ENCODE measurements around the gene PRLR. TPM values are rescaled to one million over a fixed set of nuclear protein-coding genes. Genes with fewer than 3 reads are reported as not detected.

PRLR gene
- total and polyA plus RNA-seq, 9 of the 15 experiments (the other 6 are each of a cell fraction or from before 2014, with no cell fraction given), result 0.02 TPM; not detected in 8

DNA sequence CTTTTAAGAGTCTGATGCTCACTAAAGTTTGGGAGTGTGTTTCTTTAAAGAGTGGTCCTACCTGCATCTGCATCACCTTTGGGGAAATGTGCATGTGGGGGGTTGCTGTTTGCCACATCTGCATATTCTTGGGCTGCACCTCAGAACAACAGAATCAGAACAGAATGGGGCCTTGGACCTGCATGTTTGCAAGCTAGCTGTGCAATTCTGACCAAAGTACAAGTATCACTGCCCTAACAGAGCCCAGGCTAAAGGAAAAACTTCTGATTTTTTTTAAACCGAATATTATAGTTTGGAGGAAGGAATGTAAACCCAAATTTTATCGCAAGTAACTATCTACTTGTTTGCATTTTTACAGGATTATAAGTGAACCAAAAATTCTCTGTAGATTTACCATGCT lies 34.2 kb upstream of the PRLR start:
- ATAC-seq, result no peak
- Histone ChIP-seq H3K9ac (ENCODE audit: insufficient read depth in 1 of 2, low read depth in 2 of 2, low read length in 2 of 2) (no peak overlapping the region), H3K79me2 (ENCODE audit: control insufficient read depth, insufficient read depth, low read length) (no peaks in the 10 kb centered on the region), H3K9me1 (ENCODE audit: control insufficient read depth, insufficient read depth, low read length) (no peaks in the 10 kb centered on the region), H3K27ac (ENCODE audit: extremely low read depth, low read depth, low read length) (no peak overlapping the region), H4K20me1 (replicated peaks; ENCODE audit: control insufficient read depth, insufficient read depth, low read length) (no peaks in the 10 kb centered on the region), H3K9me3 (replicated peaks; ENCODE audit: control insufficient read depth, insufficient read depth, low read depth, low read length) (no peaks in the 10 kb centered on the region), H3K4me2 (ENCODE audit: insufficient read depth, low read length) (no peak overlapping the region), H3K27me3 (ENCODE audit: control insufficient read depth in 2 of 2, insufficient read depth in 2 of 2, low read length in 2 of 2) (no peaks in the 10 kb centered on the region), H2AFZ (ENCODE audit: low read depth, low read length) (no peak overlapping the region), H3K4me1 (replicated peaks in 1 of 2; ENCODE audit: control insufficient read depth in 2 of 2, insufficient read depth in 2 of 2, low read length in 2 of 2) (no peaks in the 10 kb centered on the region), H3K4me3 (no peak overlapping the region), H3K36me3 (ENCODE audit: control insufficient read depth, insufficient read depth, low read length) (no peaks in the 10 kb centered on the region)
- DNase-seq (ENCODE audit: extremely low read depth in 1 of 4, low spot score in 3 of 4), result no peak
- intact Hi-C loops (cut with micrococcal nuclease) (loop anchor here (1.0 kb wide), 1 partner anchor 20 kb away; no protein-coding TSS in a partner anchor), in situ Hi-C loops (cut with MboI) (no loop called here)
- BruUV-seq (replicated peaks), result no TSS peak
- ChIA-PET CTCF (ENCODE audit: low intra/inter-chr PET ratio) (no interaction called here), POLR2A (no interaction called here)
- FAIRE-seq, result no peak
- WGBS (ENCODE audit: insufficient coverage, low coverage, missing lambda C conversion rate), result 3% methylated on average over 2 of the region's 2 CpGs
- TF ChIP-seq ZNF311 (CRISPR knock-in tag; IDR thresholded peaks at IDR 0.05) (no peak), ARID1B (IDR thresholded peaks at IDR 0.05) (no peak)
- TF ChIP-seq, protein P1, sequence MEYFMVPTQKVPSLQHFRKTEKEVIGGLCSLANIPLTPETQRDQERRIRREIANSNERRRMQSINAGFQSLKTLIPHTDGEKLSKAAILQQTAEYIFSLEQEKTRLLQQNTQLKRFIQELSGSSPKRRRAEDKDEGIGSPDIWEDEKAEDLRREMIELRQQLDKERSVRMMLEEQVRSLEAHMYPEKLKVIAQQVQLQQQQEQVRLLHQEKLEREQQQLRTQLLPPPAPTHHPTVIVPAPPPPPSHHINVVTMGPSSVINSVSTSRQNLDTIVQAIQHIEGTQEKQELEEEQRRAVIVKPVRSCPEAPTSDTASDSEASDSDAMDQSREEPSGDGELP (CRISPR knock-in tag; IDR thresholded peaks at IDR 0.05; ENCODE audit: borderline replicate concordance), result no peak
- TF ChIP-seq, protein P2, sequence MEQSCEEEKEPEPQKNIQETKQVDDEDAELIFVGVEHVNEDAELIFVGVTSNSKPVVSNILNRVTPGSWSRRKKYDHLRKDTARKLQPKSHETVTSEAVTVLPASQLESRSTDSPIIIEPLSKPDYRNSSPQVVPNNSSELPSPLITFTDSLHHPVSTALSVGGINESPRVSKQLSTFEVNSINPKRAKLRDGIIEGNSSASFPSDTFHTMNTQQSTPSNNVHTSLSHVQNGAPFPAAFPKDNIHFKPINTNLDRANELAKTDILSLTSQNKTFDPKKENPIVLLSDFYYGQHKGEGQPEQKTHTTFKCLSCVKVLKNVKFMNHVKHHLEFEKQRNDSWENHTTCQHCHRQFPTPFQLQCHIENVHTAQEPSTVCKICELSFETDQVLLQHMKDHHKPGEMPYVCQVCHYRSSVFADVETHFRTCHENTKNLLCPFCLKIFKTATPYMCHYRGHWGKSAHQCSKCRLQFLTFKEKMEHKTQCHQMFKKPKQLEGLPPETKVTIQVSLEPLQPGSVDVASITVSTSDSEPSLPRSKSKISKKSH (CRISPR knock-in tag; IDR thresholded peaks at IDR 0.05), result no peak
- TF ChIP-seq, protein P3, sequence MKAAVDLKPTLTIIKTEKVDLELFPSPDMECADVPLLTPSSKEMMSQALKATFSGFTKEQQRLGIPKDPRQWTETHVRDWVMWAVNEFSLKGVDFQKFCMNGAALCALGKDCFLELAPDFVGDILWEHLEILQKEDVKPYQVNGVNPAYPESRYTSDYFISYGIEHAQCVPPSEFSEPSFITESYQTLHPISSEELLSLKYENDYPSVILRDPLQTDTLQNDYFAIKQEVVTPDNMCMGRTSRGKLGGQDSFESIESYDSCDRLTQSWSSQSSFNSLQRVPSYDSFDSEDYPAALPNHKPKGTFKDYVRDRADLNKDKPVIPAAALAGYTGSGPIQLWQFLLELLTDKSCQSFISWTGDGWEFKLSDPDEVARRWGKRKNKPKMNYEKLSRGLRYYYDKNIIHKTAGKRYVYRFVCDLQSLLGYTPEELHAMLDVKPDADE (conservative IDR thresholded peaks at IDR 0.05; ENCODE audit: control insufficient read depth, low read depth, low read length), result no peak
- TF ChIP-seq, protein P4, sequence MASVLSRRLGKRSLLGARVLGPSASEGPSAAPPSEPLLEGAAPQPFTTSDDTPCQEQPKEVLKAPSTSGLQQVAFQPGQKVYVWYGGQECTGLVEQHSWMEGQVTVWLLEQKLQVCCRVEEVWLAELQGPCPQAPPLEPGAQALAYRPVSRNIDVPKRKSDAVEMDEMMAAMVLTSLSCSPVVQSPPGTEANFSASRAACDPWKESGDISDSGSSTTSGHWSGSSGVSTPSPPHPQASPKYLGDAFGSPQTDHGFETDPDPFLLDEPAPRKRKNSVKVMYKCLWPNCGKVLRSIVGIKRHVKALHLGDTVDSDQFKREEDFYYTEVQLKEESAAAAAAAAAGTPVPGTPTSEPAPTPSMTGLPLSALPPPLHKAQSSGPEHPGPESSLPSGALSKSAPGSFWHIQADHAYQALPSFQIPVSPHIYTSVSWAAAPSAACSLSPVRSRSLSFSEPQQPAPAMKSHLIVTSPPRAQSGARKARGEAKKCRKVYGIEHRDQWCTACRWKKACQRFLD (CRISPR knock-in tag; IDR thresholded peaks at IDR 0.05), result no peak

Measured in K562 (cell line).